GM19035 (cell line): ENCODE data around the gene NXPH3.

Source experiments
- ATAC-seq: cut with Tn5 transposase; IDR thresholded peaks from one replicate; pipeline ENCODE4 v1.9.1; 2021; ENCODE audit not compliant: unreplicated experiment

NXPH3 gene

GRCh38 chr17:49576088-49576916 lies 631 bp downstream of the NXPH3 start:
- no peak for ATAC-seq

GRCh38 chr17:49576917-49577649 lies 1.4 kb downstream of the NXPH3 start:
- ATAC-seq, result no peak

- no peak for ATAC-seq
These were observed 1.9 kb downstream of the NXPH3 start for GRCh38 chr17:49577650-49577934.

GRCh38 chr17:49577963-49578362 lies 2.3 kb downstream of the NXPH3 start:
- ATAC-seq, result no peak

- ATAC-seq, result no peak
These were observed 2.7 kb downstream of the NXPH3 start for GRCh38 chr17:49578414-49578813.

- no peak for ATAC-seq
These were observed 3.4 kb downstream of the NXPH3 start for GRCh38 chr17:49578952-49579500.

GRCh38 chr17:49579522-49579921 lies 3.9 kb downstream of the NXPH3 start:
- no peak for ATAC-seq

GRCh38 chr17:49580055-49580721 lies 4.5 kb downstream of the NXPH3 start:
- ATAC-seq, result no peak

GRCh38 chr17:49580981-49581647 lies 5.4 kb downstream of the NXPH3 start:
- ATAC-seq, result no peak

GRCh38 chr17:49581648-49581998 lies 6.0 kb downstream of the NXPH3 start:
- ATAC-seq, result no peak

GRCh38 chr17:49582055-49582722 lies 6.5 kb downstream of the NXPH3 start:
- ATAC-seq, result no peak

GRCh38 chr17:49582789-49583188 lies 7.1 kb downstream of the NXPH3 start:
- no peak for ATAC-seq

- ATAC-seq, result no peak
These were observed 7.6 kb downstream of the NXPH3 start for GRCh38 chr17:49583226-49583625.

GRCh38 chr17:49583889-49584288 lies 8.2 kb downstream of the NXPH3 start:
- no peak for ATAC-seq

- no peak for ATAC-seq
These were observed 9.9 kb downstream of the NXPH3 start for GRCh38 chr17:49585422-49586027.

GRCh38 chr17:49587366-49588073 lies 11.8 kb downstream of the NXPH3 start:
- ATAC-seq, result no peak

GRCh38 chr17:49588312-49588711 lies 12.6 kb downstream of the NXPH3 start:
- no peak for ATAC-seq

- no peak for ATAC-seq
These were observed 13.3 kb downstream of the NXPH3 start for GRCh38 chr17:49588726-49589576.

- ATAC-seq, result no peak
These were observed 13.9 kb downstream of the NXPH3 start for GRCh38 chr17:49589577-49589927.
